Endodermal cell (in vitro differentiated cells): Measurements from ENCODE around the gene CPTP. TPM values are rescaled to one million over a fixed set of nuclear protein-coding genes. Genes with fewer than 3 reads are reported as not detected.

ENCODE experiments used
- DNase-seq: peaks from one replicate; pipeline ENCODE4 v3.0.0-alpha.2; 2017
- H3K27ac ChIP-seq: 2 replicates; pipeline ENCODE4 v1.5.1; 2013; ENCODE audit warnings: mild to moderate bottlenecking, low read depth, low read length, moderate library complexity
- H3K27me3 ChIP-seq: 2 replicates; pipeline ENCODE4 v1.6.1; 2013; ENCODE audit warnings: mild to moderate bottlenecking, low read length, moderate library complexity; ENCODE audit not compliant: insufficient read depth, control insufficient read depth, poor library complexity, severe bottlenecking
- H3K36me3 ChIP-seq: 2 replicates; pipeline ENCODE4 v1.7.0; 2013; ENCODE audit warnings: mild to moderate bottlenecking, low read length, moderate library complexity; ENCODE audit not compliant: control insufficient read depth, insufficient read depth
- H3K4me1 ChIP-seq: one replicate; pipeline ENCODE4 v1.7.0; 2013; ENCODE audit warnings: low read length; ENCODE audit not compliant: control insufficient read depth, insufficient read depth
- H3K4me3 ChIP-seq: 2 replicates; pipeline ENCODE4 v1.5.1; 2013; ENCODE audit warnings: mild to moderate bottlenecking, low read length, moderate library complexity
- H3K9ac ChIP-seq: 2 replicates; pipeline ENCODE4 v1.6.1; 2013; ENCODE audit warnings: mild to moderate bottlenecking, low read length, moderate library complexity; ENCODE audit not compliant: poor library complexity, severe bottlenecking; ENCODE audit errors: extremely low read depth
- H3K9me3 ChIP-seq: 2 replicates; pipeline ENCODE4 v1.6.1; 2013; ENCODE audit warnings: mild to moderate bottlenecking, low read length, moderate library complexity; ENCODE audit not compliant: control insufficient read depth
- H3K27ac Mint-ChIP-seq: 2 replicates; pipeline ENCODE4 v1.8.0; 2020; ENCODE audit warnings: mixed read lengths
- H3K27me3 Mint-ChIP-seq: 2 replicates; pipeline ENCODE4 v1.8.0; 2021; ENCODE audit warnings: mild to moderate bottlenecking, mixed read lengths; ENCODE audit not compliant: insufficient read depth
- H3K36me3 Mint-ChIP-seq: 2 replicates; pipeline ENCODE4 v1.8.0; 2020; ENCODE audit warnings: low read depth, mixed read lengths
- H3K4me1 Mint-ChIP-seq: 2 replicates; pipeline ENCODE4 v1.8.0; 2020; ENCODE audit warnings: mixed read lengths
- H3K4me3 Mint-ChIP-seq: 2 replicates; pipeline ENCODE4 v1.8.0; 2020; ENCODE audit warnings: mild to moderate bottlenecking, moderate library complexity, mixed read lengths
- H3K9me3 Mint-ChIP-seq: 2 replicates; pipeline ENCODE4 v1.8.0; 2020; ENCODE audit warnings: mild to moderate bottlenecking, mixed read lengths
- CTCF ChIP-seq: fragments of 200-600 bp; sonication (generic); conservative IDR thresholded peaks from 2 replicates; pipeline ENCODE4 v1.5.0; 2021; ENCODE audit warnings: antibody characterized with exemption, mild to moderate bottlenecking
- WGBS, 2 experiments: methylation state at CpG; one replicate each; pipeline versions ENCODE4 v1.1.5 to v1.1.7; 2013; ENCODE audit warnings: missing lambda C conversion rate in 2 of 2, mixed read lengths in 1 of 2; ENCODE audit not compliant: insufficient coverage in 1 of 2, insufficient read length in 1 of 2; 5-methylcytosine and 5-hydroxymethylcytosine counted together
- total RNA-seq, 2 donors: library from RNA; stranded (reverse); fragmentation: NEBNext Ultra II Directional in 1 of 2; extraction: Animal tissue kit (Norgen Biotek cat#: 25700) in 1 of 2; gene quantifications; 2 replicates in 1 of 2; 3 replicates in 1 of 2; pipeline ENCODE4 v1.2.1, GENCODE V29; 2021

CPTP gene
- total RNA-seq, 2 donors from 2014 or later: 12.0 to 13.6 TPM

- no peaks in the 10 kb centered on the region for H3K9me3 Mint-ChIP-seq
- H3K27ac Mint-ChIP-seq: no peak overlapping the region
- peaks cover under 1% of the 10 kb centered on the region for H3K36me3 Mint-ChIP-seq
- Histone ChIP-seq H3K4me3 (no peak overlapping the region), H3K9ac (no peak overlapping the region), H3K27me3 (no peaks in the 10 kb centered on the region), H3K9me3 (no peaks in the 10 kb centered on the region), H3K4me1 (no peaks in the 10 kb centered on the region), H3K27ac (no peak overlapping the region), H3K36me3 (no peaks in the 10 kb centered on the region)
- no peak for DNase-seq
- no peak for TF ChIP-seq CTCF
- 92 to 93% methylated on average over 27 to 40 of the region's 40 CpGs for WGBS, 2 experiments
- H3K27me3 Mint-ChIP-seq: no peaks in the 10 kb centered on the region
- peaks cover 5% of the 10 kb centered on the region for H3K4me1 Mint-ChIP-seq
- H3K4me3 Mint-ChIP-seq: no peak overlapping the region
These were observed 2.7 kb downstream of the CPTP start for GRCh38 chr1:1327291-1327690.

GRCh38 chr1:1328254-1328653 is 3.7 kb downstream of the CPTP start:
- no peaks in the 10 kb centered on the region for H3K36me3 ChIP-seq
- Mint-ChIP-seq H3K9me3 (no peaks in the 10 kb centered on the region), H3K27me3 (no peaks in the 10 kb centered on the region), H3K4me3 (no peak overlapping the region), H3K36me3 (no peaks in the 10 kb centered on the region), H3K27ac (no peak overlapping the region), H3K4me1 (peaks cover 4% of the 10 kb centered on the region)
- TF ChIP-seq CTCF: no peak
- H3K9ac ChIP-seq: no peak overlapping the region
- H3K9me3 ChIP-seq: no peaks in the 10 kb centered on the region
- no peaks in the 10 kb centered on the region for H3K27me3 ChIP-seq
- WGBS, 2 experiments: 93 to 99% methylated on average over 11 to 15 of the region's 15 CpGs
- no peak for DNase-seq
- no peak overlapping the region for H3K4me3 ChIP-seq
- H3K27ac ChIP-seq: no peak overlapping the region
- H3K4me1 ChIP-seq: no peaks in the 10 kb centered on the region

- Mint-ChIP-seq H3K4me1 (no peaks in the 10 kb centered on the region), H3K27me3 (no peaks in the 10 kb centered on the region), H3K36me3 (no peaks in the 10 kb centered on the region), H3K9me3 (no peaks in the 10 kb centered on the region), H3K4me3 (no peak overlapping the region), H3K27ac (no peak overlapping the region)
- no peaks in the 10 kb centered on the region for H3K4me1 ChIP-seq
- H3K27me3 ChIP-seq: no peaks in the 10 kb centered on the region
- H3K9me3 ChIP-seq: no peaks in the 10 kb centered on the region
- H3K4me3 ChIP-seq: no peak overlapping the region
- no peaks in the 10 kb centered on the region for H3K36me3 ChIP-seq
- no peak for TF ChIP-seq CTCF
- no peak for DNase-seq
- no peak overlapping the region for H3K9ac ChIP-seq
- H3K27ac ChIP-seq: no peak overlapping the region
- WGBS, 2 experiments: 93 to 94% methylated on average over 56 to 58 of the region's 58 CpGs
These were observed 5.0 kb downstream of the CPTP start for GRCh38 chr1:1329304-1330210.
